ENCODE data around the gene RAB11FIP4. TPM values are rescaled to one million over a fixed set of nuclear protein-coding genes. Genes with fewer than 3 reads are reported as not detected.

The RAB11FIP4 gene
- total RNA-seq, 4 donors from 2014 or later, result 9.9 to 23.6 (median 16.1) TPM

GRCh38 chr17:31466096-31466760 lies 74.8 kb downstream of the RAB11FIP4 start:
- 84 to 88% methylated on average over 12 of the region's 12 CpGs for WGBS, 2 donors
- DNase-seq, result no peak
- TF ChIP-seq POLR2A (IDR thresholded peaks at IDR 0.05) (no peak), CTCF (IDR thresholded peaks at IDR 0.05) (no peak)
- intact Hi-C loops (cut with DNase I), result no loop called here
- H3K4me1 ChIP-seq, result no peaks in the 10 kb centered on the region
- H3K27ac ChIP-seq, result no peak overlapping the region
- H3K9me3 ChIP-seq, result no peaks in the 10 kb centered on the region
- H3K4me3 ChIP-seq, result no peak overlapping the region
- H3K27me3 ChIP-seq, result no peaks in the 10 kb centered on the region
- no peaks in the 10 kb centered on the region for H3K36me3 ChIP-seq

GRCh38 chr17:31467502-31468256 lies 76.2 kb downstream of the RAB11FIP4 start:
- WGBS, 2 donors, result 73 to 78% methylated on average over 7 to 9 of the region's 11 CpGs
- Histone ChIP-seq H3K27me3 (no peaks in the 10 kb centered on the region), H3K36me3 (no peaks in the 10 kb centered on the region), H3K9me3 (no peaks in the 10 kb centered on the region), H3K4me1 (no peaks in the 10 kb centered on the region), H3K4me3 (no peak overlapping the region), H3K27ac (no peak overlapping the region)
- intact Hi-C loops (cut with DNase I), result no loop called here
- DNase-seq, result no peak
- TF ChIP-seq POLR2A (IDR thresholded peaks at IDR 0.05) (no peak), CTCF (IDR thresholded peaks at IDR 0.05) (no peak)

GRCh38 chr17:31469959-31470358 lies 78.5 kb downstream of the RAB11FIP4 start:
- WGBS, 2 donors, result 69% methylated on average over 2 of the region's 2 CpGs; no CpG with 5 or more reads in 1 of the 2 donors
- no peaks in the 10 kb centered on the region for H3K4me1 ChIP-seq
- TF ChIP-seq CTCF (IDR thresholded peaks at IDR 0.05), result no peak
- TF ChIP-seq POLR2A (IDR thresholded peaks at IDR 0.05), result no peak
- intact Hi-C loops (cut with DNase I), result no loop called here
- no peaks in the 10 kb centered on the region for H3K9me3 ChIP-seq
- H3K27me3 ChIP-seq, result no peaks in the 10 kb centered on the region
- DNase-seq, result no peak
- no peaks in the 10 kb centered on the region for H3K36me3 ChIP-seq
- H3K4me3 ChIP-seq, result no peak overlapping the region
- H3K27ac ChIP-seq, result no peak overlapping the region

GRCh38 chr17:31470592-31470991 lies 79.1 kb downstream of the RAB11FIP4 start:
- Histone ChIP-seq H3K4me1 (no peaks in the 10 kb centered on the region), H3K36me3 (no peaks in the 10 kb centered on the region), H3K9me3 (no peaks in the 10 kb centered on the region), H3K4me3 (no peak overlapping the region), H3K27ac (no peak overlapping the region), H3K27me3 (peaks cover 0 to 3% (median 0%) of the 10 kb centered on the region in 4 donors)
- DNase-seq, result no peak
- intact Hi-C loops (cut with DNase I), result no loop called here
- TF ChIP-seq CTCF (IDR thresholded peaks at IDR 0.05) (no peak), POLR2A (IDR thresholded peaks at IDR 0.05) (no peak)
- WGBS, 2 donors, result 67 to 100% methylated on average over 1 of the region's 2 CpGs

GRCh38 chr17:31472137-31472536 lies 80.7 kb downstream of the RAB11FIP4 start:
- 78 to 82% methylated on average over 3 to 4 of the region's 14 CpGs for WGBS, 2 donors
- Histone ChIP-seq H3K27me3 (peaks cover 0 to 12% (median 0%) of the 10 kb centered on the region in 4 donors), H3K4me3 (no peak overlapping the region)

More at GRCh38 chr17:31472137-31472536, 80.7 kb downstream of the RAB11FIP4 start:
- Histone ChIP-seq H3K4me1 (no peaks in the 10 kb centered on the region), H3K27ac (no peak overlapping the region), H3K36me3 (no peaks in the 10 kb centered on the region), H3K9me3 (no peaks in the 10 kb centered on the region)
- no peak for DNase-seq
- intact Hi-C loops (cut with DNase I), result no loop called here
- TF ChIP-seq POLR2A (IDR thresholded peaks at IDR 0.05) (no peak), CTCF (IDR thresholded peaks at IDR 0.05) (no peak)
